CMK (cell line): ENCODE data around the gene RNF25.

Experiments used
- DNase-seq: peaks from one replicate; pipeline ENCODE4 v3.0.0-alpha.2; 2010; ENCODE audit warnings: low read depth

Gene RNF25

DNA sequence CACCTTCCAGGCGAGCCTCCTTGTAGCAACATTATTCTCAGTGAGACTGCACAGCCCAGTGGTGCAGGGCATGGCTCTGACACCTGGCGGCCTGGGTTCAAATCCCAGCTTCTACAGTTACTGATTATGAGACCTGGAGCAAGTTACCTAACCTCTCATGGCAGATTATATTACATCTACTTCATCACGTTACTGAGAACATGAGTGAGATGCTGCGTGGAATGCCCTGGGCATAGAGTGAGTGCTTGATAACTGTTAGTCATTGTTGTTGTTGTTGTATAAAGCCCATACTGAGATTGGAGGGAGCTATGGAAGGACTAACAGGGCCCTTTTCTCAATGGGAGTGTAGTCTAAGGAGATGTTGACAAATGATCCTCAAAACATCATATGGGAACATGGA is 45.4 kb downstream of the RNF25 start:
- no peak for DNase-seq

DNA sequence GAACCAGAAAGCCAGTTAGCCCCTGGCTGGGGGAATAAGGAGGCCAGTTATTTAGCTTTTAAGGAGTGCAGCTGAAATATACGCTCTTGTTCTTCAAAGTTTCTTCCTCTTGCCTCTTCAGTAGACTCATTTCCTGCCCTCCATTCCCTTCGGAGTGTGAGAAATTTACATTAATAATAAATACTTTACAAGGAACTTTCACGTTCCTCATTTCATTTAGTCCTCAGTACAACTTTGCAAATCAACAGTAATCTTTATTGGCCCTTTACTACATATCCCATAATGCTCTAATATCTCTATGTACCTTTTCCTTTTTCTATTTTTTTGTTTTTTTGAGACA is 48.5 kb downstream of the RNF25 start:
- no peak for DNase-seq

DNA sequence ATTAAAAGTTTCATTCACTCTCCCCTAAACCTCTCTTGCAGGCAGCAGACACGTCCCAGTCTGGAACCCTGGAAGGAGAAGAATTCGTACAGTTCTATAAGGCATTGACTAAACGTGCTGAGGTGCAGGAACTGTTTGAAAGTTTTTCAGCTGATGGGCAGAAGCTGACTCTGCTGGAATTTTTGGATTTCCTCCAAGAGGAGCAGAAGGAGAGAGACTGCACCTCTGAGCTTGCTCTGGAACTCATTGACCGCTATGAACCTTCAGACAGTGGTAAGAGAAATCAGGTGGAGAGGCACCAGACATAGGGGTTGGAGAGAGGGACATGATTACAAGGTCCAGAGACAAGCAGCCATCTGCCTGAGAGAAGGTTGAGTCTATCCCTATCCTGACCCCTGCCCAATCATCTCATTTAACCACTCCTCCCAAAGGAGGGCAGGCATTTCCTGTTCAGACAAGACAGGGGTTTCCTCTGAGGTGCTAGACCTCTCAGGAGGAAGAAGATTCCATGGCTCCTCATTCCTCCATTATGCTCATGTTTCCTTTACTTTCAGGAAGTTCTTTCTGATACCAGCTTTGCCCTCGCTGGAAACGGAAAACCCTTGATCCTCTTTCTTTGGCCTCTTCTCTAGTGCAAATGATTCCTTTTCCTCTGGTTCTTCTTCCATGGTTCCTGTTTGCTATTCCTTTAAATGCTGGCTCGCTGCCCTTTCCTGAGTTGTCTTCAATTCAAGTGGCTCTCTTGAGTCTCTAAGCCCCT is 49.0 kb downstream of the RNF25 start:
- DNase-seq = no peak

DNA sequence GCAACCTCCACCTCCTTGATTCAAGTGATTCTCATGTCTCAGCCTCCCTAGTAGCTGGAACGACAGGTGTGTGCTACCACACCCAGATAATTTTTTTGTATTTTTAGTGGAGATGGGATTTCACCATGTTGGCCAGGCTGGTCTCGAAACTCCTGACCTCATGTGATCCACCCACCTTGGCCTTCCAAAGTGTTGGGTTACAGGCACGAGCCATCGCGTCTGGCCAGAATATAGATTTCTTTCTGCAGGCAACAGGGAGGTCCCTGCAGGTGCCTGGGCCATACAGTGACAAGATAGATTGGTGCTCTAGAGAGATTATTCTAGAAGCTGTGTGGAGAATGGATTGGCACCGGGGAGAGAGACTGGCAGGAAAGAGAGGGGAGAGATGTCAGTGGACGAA is 50.8 kb downstream of the RNF25 start:
- DNase-seq = no peak

DNA sequence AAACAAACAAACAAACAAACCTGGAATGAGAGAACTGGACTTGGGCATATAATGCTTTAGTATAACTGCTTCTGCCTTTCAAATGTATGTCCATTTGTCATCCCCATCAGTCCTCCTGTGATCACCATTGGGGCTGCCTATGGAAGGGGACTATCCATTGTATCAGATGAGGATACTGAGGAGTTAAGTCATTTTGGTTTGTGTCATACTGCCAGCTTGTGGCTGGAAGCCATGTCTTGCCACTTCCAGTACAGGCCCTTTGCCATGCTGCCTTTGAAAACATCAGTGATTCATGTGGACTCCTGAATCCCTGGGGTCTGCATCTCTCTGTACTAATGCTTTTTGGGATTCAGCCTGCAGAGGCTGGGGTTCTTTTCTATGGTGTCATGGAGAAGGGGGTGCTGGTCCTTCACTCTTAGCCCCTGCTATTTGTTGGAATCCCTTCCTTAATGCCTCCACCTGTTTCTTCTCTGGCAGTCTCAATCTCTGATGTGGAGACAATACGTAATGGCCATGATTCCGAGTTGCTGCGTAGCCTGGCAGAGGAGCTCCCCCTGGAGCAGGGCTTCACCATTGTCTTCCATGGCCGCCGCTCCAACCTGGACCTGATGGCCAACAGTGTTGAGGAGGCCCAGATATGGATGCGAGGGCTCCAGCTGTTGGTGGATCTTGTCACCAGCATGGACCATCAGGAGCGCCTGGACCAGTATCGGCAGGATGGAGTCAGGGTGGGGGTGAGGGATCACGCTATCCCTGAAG is 53.5 kb downstream of the RNF25 start:
- DNase-seq = no peak

DNA sequence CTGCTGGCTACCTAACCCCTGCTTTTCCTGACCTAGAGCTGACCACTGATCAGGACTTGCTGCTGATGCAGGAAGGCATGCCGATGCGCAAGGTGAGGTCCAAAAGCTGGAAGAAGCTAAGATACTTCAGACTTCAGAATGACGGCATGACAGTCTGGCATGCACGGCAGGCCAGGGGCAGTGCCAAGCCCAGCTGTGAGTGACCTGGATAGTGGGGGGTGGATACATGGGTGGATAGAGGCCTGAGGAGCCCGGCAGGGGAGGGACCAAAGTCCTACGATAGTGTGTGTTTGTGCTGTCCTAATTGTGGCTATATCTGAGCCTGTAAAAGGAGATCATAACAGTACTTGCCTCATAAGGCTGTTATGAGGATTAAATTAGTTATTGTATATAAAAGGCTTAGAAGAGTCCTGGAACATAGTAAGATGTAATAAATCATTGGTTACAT is 55.9 kb downstream of the RNF25 start:
- no peak for DNase-seq
